Endothelial cell of umbilical vein (primary cell): ENCODE data around the gene UBC. TPM values are rescaled to one million over a fixed set of nuclear protein-coding genes. Genes with fewer than 3 reads are reported as not detected.

Experiments
- BruUV-seq: library from RNA; stranded (reverse); fragments of 400-500 nt; replicated peaks from 2 replicates; lab custom pipeline; 2021; lab: Mats Ljungman, UMichigan
- CTCF ChIA-PET: fragments of 300-600, 350-600 bp; sonication (Branson Sonifier 250); formaldehyde crosslinking; loops from one replicate; lab custom pipeline; 2021; ENCODE audit warnings: antibody characterized with exemption, inconsistent platforms; lab: Charles Lee
- POLR2A ChIA-PET: fragments of 300-600, 350-600 bp; sonication (Branson Sonifier 250); formaldehyde crosslinking; loops from one replicate; lab custom pipeline; 2021; ENCODE audit warnings: antibody characterized with exemption, inconsistent platforms; lab: Charles Lee
- DNase-seq: peaks from one replicate; pipeline ENCODE4 v3.0.0-alpha.2; 2011; ENCODE audit warnings: low read depth, low spot score
- FAIRE-seq: peaks from 2 replicates; lab custom pipeline; 2011; peaks lifted over from hg19 to GRCh38; lab: Jason Lieb, UNC
- H2AFZ ChIP-seq: 2 replicates; pipeline ENCODE4 v1.6.0; 2012; ENCODE audit warnings: low read depth, low read length, control low read depth, inconsistent platforms
- H3K27ac ChIP-seq: 2 replicates; pipeline ENCODE4 v1.5.1; 2011; ENCODE audit warnings: low read depth, mild to moderate bottlenecking, control low read depth, low read length, moderate library complexity; ENCODE audit not compliant: insufficient read depth
- H3K27me3 ChIP-seq, 2 experiments: 2 replicates each; pipeline versions ENCODE4 v1.6.0 to v1.6.1; 2011; ENCODE audit warnings: low read length in 2 of 2, mixed read lengths in 1 of 2; ENCODE audit not compliant: control insufficient read depth in 2 of 2, insufficient read depth in 2 of 2
- H3K36me3 ChIP-seq, 2 experiments: 2 replicates in 1 of 2; 3 replicates in 1 of 2; pipeline ENCODE4 v1.5.1; 2011; ENCODE audit warnings: low read length in 2 of 2, mild to moderate bottlenecking in 1 of 2, moderate library complexity in 1 of 2; ENCODE audit not compliant: control insufficient read depth in 2 of 2, insufficient read depth in 2 of 2; ENCODE audit errors: extremely low read depth in 1 of 2
- H3K4me1 ChIP-seq: 3 replicates; pipeline ENCODE4 v1.5.1; 2011; ENCODE audit warnings: mild to moderate bottlenecking, low read length; ENCODE audit not compliant: control insufficient read depth, insufficient read depth; ENCODE audit errors: extremely low read depth
- H3K4me2 ChIP-seq: 2 replicates; pipeline ENCODE4 v1.6.1; 2011; ENCODE audit warnings: low read length, control low read depth, mixed read lengths; ENCODE audit not compliant: insufficient read depth
- H3K4me3 ChIP-seq, 3 experiments: fragments of 200-600 bp in 1 of 3; sonication (generic), shearing (Covaris generic) in 1 of 3; replicated peaks in 1 of 3; 2 replicates each; pipeline ENCODE4 v1.5.1; 2011 to 2016; ENCODE audit warnings: control low read depth in 3 of 3, low read length in 3 of 3, mild to moderate bottlenecking in 2 of 3, inconsistent platforms in 1 of 3, low read depth in 1 of 3, moderate library complexity in 1 of 3; ENCODE audit not compliant: insufficient read depth in 1 of 3
- H3K79me2 ChIP-seq: 2 replicates; pipeline ENCODE4 v1.6.0; 2012; ENCODE audit warnings: low read length, inconsistent platforms; ENCODE audit not compliant: control insufficient read depth, insufficient read depth
- H3K9ac ChIP-seq: replicated peaks from 2 replicates; pipeline ENCODE3; 2011; ENCODE audit warnings: low read length, control low read depth; ENCODE audit not compliant: insufficient read depth; ENCODE audit errors: extremely low read depth
- H3K9me1 ChIP-seq: replicated peaks from 3 replicates; pipeline ENCODE4 v1.6.0; 2011; ENCODE audit warnings: mild to moderate bottlenecking, low read length; ENCODE audit not compliant: control insufficient read depth, insufficient read depth; ENCODE audit errors: extremely low read depth
- H3K9me3 ChIP-seq: replicated peaks from 2 replicates; pipeline ENCODE4 v1.5.1; 2012; ENCODE audit warnings: low read length, inconsistent platforms; ENCODE audit not compliant: control insufficient read depth, insufficient read depth
- H4K20me1 ChIP-seq: replicated peaks from 2 replicates; pipeline ENCODE3; 2011; ENCODE audit warnings: mild to moderate bottlenecking, low read length; ENCODE audit not compliant: control insufficient read depth, insufficient read depth; ENCODE audit errors: extremely low read depth
- EZH2 ChIP-seq: IDR thresholded peaks from 2 replicates; pipeline ENCODE4 v1.6.1; 2012; ENCODE audit warnings: borderline replicate concordance, low read depth, mild to moderate bottlenecking, moderate library complexity, low read length, inconsistent platforms; ENCODE audit not compliant: severe bottlenecking
- FOS ChIP-seq: IDR thresholded peaks from 2 replicates; pipeline ENCODE4 v1.6.1; 2011; ENCODE audit warnings: mild to moderate bottlenecking, low read length, moderate library complexity, borderline replicate concordance; ENCODE audit not compliant: insufficient read depth
- GATA2 ChIP-seq: IDR thresholded peaks from 2 replicates; pipeline ENCODE4 v1.7.0; 2011; ENCODE audit warnings: low read depth, mild to moderate bottlenecking, moderate library complexity, mixed read lengths, low read length; ENCODE audit not compliant: insufficient read length, insufficient read depth
- JUN ChIP-seq: IDR thresholded peaks from 2 replicates; pipeline ENCODE4 v1.6.1; 2011; ENCODE audit warnings: borderline replicate concordance, low read depth; ENCODE audit not compliant: insufficient read length, insufficient read depth
- POLR2A ChIP-seq: IDR thresholded peaks from 2 replicates; pipeline ENCODE4 v1.6.1; 2012; ENCODE audit warnings: low read depth, mild to moderate bottlenecking, control low read depth, low read length
- dilution Hi-C: fragments of 300-500 bp; cut with MboI; formaldehyde crosslinking; loops from one replicate; pipeline ENCODE4 v1.15.0; 2019; ENCODE audit warnings: low sequenced_read_pairs; ENCODE audit not compliant: extremely low pct_ligation_motif_present
- intact Hi-C: fragments of 100-400 bp; cut with micrococcal nuclease; formaldehyde crosslinking; loops from one replicate; pipeline ENCODE4 v1.10.0; 2022
- polyA plus RNA-seq, 4 experiments: library from polyadenylated mRNA; depleted of rRNA in 3 of 4; stranded (reverse) in 3 of 4; unstranded in 1 of 4; fragments of >200 nt; gene quantifications; 2 replicates each; pipeline versions ENCODE4 v1.2.1 to v1.2.3, GENCODE V29; 2011 to 2012; ENCODE audit warnings: missing spikeins in 1 of 4
- total RNA-seq: library from RNA; stranded (reverse); gene quantifications from 2 replicates; pipeline ENCODE4 v1.2.3, GENCODE V29; 2021
- TF ChIP-seq, protein P1 (sequence below), 2 donors: IDR thresholded peaks; 1 replicate in 1 of 2; 2 replicates in 1 of 2; pipeline ENCODE4 v1.5.1; 2011; ENCODE audit warnings: low read length in 2 of 2, mild to moderate bottlenecking in 2 of 2, moderate library complexity in 2 of 2, control low read depth in 1 of 2, inconsistent platforms in 1 of 2, low read depth in 1 of 2; ENCODE audit not compliant: insufficient read depth in 1 of 2; ENCODE audit errors: extremely low read depth in 1 of 2

Gene UBC
- total and polyA plus RNA-seq, 2 donors (not counting 3 experiments of a cell fraction or from before 2014, with no cell fraction given): 875 to 1,305 TPM

DNA sequence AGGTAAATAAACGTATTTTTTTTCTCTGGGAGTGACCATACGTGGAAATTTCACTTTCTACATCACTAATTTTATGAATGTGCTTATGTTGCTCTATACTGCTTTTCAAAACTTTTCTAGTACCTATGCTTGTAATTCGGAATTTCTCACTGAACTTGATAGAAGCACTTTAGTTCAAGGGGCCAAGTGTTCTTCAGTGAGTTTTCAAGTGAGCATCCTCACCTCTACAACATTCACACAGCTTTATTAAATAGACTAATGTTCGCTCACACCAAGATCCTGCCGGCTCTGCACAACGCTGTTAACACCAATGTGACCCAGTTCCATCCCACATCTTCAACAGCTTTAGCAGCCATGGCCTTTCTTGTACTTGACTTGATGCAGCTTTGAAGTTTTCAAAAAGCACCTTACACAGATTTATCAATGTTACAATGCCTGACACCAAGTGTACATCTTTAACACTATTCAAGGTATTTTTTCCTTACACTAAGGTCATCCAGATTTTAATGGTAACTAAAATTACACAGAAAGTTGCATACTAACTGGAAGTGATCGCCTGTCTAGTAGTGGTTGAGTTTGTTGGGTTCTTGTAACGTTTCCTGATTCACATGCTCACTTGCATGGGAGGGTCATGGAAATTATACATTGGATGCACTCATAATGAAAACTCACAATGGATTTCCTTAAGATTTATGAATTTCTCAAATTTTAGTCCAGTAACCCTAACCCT is 4.5 kb downstream of the UBC start:
- peaks cover 11% of the 10 kb centered on the region for H4K20me1 ChIP-seq

DNA sequence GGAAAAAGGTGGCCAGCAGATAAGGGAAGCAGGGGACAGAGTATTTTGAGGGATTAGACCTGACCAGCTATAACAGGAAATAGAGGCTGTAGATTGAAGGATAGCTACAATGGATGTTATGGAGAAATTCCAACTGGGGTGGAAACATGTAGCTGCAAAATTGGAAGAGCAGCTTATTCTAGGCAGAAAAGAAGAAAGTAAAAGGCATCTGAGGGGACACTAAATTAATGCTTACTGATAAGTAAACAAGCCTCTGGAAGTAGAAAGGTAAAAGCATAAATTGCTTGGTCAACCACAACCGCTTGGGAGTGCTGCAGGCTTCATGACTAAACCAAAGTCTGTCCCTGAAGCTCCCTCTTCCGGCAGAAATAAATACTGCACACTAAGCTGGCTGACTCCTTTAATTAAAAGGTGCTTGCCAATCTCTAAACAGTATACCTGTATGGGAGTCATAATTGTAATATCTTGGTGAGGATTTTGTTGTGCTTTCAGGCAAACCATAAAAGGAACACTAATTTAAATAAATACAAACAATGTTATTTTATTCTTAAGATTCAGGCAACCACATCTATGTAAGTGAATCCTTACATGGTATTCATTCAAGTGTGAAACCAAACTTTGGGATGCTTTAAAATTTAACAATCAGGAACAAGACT is 7.7 kb downstream of the UBC start:
- Histone ChIP-seq H3K9me1 (no peaks in the 10 kb centered on the region), H3K4me2 (no peak overlapping the region), H3K27me3 (no peaks in the 10 kb centered on the region), H2AFZ (no peak overlapping the region), H3K36me3 (peaks cover 9 to 12% of the 10 kb centered on the region in 2 experiments), H3K4me3 (no peak overlapping the region), H3K4me1 (peaks cover 22% of the 10 kb centered on the region), H4K20me1 (peaks cover 9% of the 10 kb centered on the region), H3K9me3 (no peaks in the 10 kb centered on the region), H3K27ac (no peak overlapping the region), H3K9ac (no peak overlapping the region), H3K79me2 (peaks cover 13% of the 10 kb centered on the region)
- ChIA-PET POLR2A (interaction anchor here (0.5 to 1.5 kb wide), 5 partner anchors 10 to 34 kb away, joined by 3 to 15 read pairs (median 4); no protein-coding TSS in a partner anchor), CTCF (interaction anchor here (0.6 to 7.4 kb wide), 42 partner anchors 8 to 874 kb away, joined by 3 to 232 read pairs (median 5); partner anchors contain the start of gene SCARB1)
- intact Hi-C loops: loop anchor here (1.0 to 5.0 kb wide), 4 partner anchors 33 to 869 kb away; partner anchors contain the start of gene SCARB1
- FAIRE-seq (peak; percentile 89), DNase-seq (peak; percentile 95)
- TF ChIP-seq JUN (no peak), POLR2A (peak; percentile 22), EZH2 (no peak), FOS (no peak), GATA2 (no peak)
- TF ChIP-seq, protein P1, sequence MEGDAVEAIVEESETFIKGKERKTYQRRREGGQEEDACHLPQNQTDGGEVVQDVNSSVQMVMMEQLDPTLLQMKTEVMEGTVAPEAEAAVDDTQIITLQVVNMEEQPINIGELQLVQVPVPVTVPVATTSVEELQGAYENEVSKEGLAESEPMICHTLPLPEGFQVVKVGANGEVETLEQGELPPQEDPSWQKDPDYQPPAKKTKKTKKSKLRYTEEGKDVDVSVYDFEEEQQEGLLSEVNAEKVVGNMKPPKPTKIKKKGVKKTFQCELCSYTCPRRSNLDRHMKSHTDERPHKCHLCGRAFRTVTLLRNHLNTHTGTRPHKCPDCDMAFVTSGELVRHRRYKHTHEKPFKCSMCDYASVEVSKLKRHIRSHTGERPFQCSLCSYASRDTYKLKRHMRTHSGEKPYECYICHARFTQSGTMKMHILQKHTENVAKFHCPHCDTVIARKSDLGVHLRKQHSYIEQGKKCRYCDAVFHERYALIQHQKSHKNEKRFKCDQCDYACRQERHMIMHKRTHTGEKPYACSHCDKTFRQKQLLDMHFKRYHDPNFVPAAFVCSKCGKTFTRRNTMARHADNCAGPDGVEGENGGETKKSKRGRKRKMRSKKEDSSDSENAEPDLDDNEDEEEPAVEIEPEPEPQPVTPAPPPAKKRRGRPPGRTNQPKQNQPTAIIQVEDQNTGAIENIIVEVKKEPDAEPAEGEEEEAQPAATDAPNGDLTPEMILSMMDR (IDR thresholded peaks at IDR 0.05; ENCODE audit: extremely low read depth in 1 of 2, insufficient read depth in 1 of 2, low read depth in 1 of 2, low read length in 2 of 2): peak; percentile 90 to 97
- BruUV-seq: no TSS peak
- dilution Hi-C loops: no loop called here

More for the DNA sequence above, 4.5 kb downstream of the UBC start:
- CTCF ChIA-PET: interaction anchor here (7.4 kb wide), 1 partner anchor 29 kb away, joined by 232 read pairs; no protein-coding TSS in a partner anchor
- POLR2A ChIA-PET: interaction anchor here (0.6 to 1.9 kb wide), 5 partner anchors 8 to 28 kb away, joined by 3 to 8 read pairs (median 5); no protein-coding TSS in a partner anchor
- no TSS peak for BruUV-seq
- Histone ChIP-seq H3K79me2 (peaks cover 34% of the 10 kb centered on the region), H3K27ac (no peak overlapping the region), H3K9me3 (no peaks in the 10 kb centered on the region), H3K27me3 (no peaks in the 10 kb centered on the region), H3K4me2 (no peak overlapping the region), H3K9ac (no peak overlapping the region), H3K4me1 (peaks cover 14% of the 10 kb centered on the region), H3K9me1 (no peaks in the 10 kb centered on the region), H2AFZ (no peak overlapping the region), H3K4me3 (no peak overlapping the region), H3K36me3 (peaks cover 9 to 16% of the 10 kb centered on the region in 2 experiments)
- dilution Hi-C loops (no loop called here), intact Hi-C loops (loop anchor here (5.0 kb wide), 2 partner anchors 133 to 873 kb away; no protein-coding TSS in a partner anchor)
- TF ChIP-seq JUN: no peak
- TF ChIP-seq FOS: no peak
- peak; percentile 53 for TF ChIP-seq POLR2A
- no peak for TF ChIP-seq GATA2
- DNase-seq (no peak), FAIRE-seq (no peak)
